ENCODE measurements around the gene TMEM229B. TPM values are rescaled to one million over a fixed set of nuclear protein-coding genes. Genes with fewer than 3 reads are reported as not detected.

TMEM229B gene
- polyA plus RNA-seq, 1 donor: 11.9 TPM

DNA sequence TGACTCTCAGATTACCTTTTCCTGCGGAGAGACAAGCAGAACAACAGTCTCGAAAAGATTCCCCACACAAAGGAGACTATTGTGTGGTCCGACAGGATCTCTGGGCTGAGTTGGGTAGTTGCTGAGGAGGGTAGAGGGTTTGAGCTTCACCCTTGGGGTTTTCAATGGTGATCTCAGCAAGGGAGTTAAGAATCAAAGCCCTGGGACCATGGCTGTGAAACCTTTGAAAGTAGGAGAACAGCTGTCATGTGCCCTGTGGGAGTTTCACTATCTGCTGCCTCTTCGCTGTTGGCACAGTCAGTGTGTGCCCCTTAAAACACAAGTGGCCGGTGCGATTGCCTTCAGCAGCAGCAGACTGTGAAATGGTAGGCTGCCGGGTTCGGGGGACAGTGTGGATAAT, 62.4 kb downstream of the TMEM229B start:
- WGBS (ENCODE audit: insufficient coverage, low lambda C conversion rate): no CpG with 5 or more reads among the region's 8 CpGs
- H3K4me3 ChIP-seq (ENCODE audit: low read length): no peak overlapping the region

DNA sequence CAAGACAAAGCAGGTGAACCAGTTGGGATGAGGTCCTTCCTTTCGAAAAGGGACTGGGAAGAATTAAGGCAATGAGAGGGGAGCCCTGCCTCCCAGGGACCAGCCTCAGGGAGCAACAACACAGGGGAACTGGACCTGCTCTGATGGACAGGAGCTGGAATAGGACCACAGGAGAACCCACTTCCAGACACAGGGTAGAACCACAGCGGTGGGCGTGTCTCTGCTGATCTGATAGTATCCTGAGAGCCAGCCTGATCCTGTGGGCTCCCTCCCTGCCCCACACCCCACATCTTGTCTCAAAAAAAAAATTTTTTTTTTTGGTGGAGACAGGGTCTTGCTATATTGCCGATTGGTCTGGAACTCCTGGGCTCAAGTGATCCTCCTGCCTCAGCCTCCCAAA, 62.9 kb downstream of the TMEM229B start:
- Histone ChIP-seq H3K27ac (ENCODE audit: low read length) (no peak overlapping the region), H3K4me3 (ENCODE audit: low read length) (no peak overlapping the region), H3K27me3 (ENCODE audit: control insufficient read depth, insufficient read depth, low read length) (no peaks in the 10 kb centered on the region), H3K4me1 (ENCODE audit: control insufficient read depth, insufficient read depth, low read length) (peaks cover 20% of the 10 kb centered on the region), H3K36me3 (ENCODE audit: control insufficient read depth, insufficient read depth, low read length) (no peaks in the 10 kb centered on the region), H3K9me3 (ENCODE audit: control insufficient read depth, low read depth, low read length) (no peaks in the 10 kb centered on the region)
- no CpG with 5 or more reads among the region's 4 CpGs for WGBS (ENCODE audit: insufficient coverage, low lambda C conversion rate)
- no peak for DNase-seq

More for the DNA sequence above, 62.4 kb downstream of the TMEM229B start:
- no peaks in the 10 kb centered on the region for H3K27me3 ChIP-seq (ENCODE audit: control insufficient read depth, insufficient read depth, low read length)
- no peak overlapping the region for H3K27ac ChIP-seq (ENCODE audit: low read length)
- no peaks in the 10 kb centered on the region for H3K9me3 ChIP-seq (ENCODE audit: control insufficient read depth, low read depth, low read length)
- no peak for DNase-seq
- no peaks in the 10 kb centered on the region for H3K36me3 ChIP-seq (ENCODE audit: control insufficient read depth, insufficient read depth, low read length)
- peaks cover 20% of the 10 kb centered on the region for H3K4me1 ChIP-seq (ENCODE audit: control insufficient read depth, insufficient read depth, low read length)

DNA sequence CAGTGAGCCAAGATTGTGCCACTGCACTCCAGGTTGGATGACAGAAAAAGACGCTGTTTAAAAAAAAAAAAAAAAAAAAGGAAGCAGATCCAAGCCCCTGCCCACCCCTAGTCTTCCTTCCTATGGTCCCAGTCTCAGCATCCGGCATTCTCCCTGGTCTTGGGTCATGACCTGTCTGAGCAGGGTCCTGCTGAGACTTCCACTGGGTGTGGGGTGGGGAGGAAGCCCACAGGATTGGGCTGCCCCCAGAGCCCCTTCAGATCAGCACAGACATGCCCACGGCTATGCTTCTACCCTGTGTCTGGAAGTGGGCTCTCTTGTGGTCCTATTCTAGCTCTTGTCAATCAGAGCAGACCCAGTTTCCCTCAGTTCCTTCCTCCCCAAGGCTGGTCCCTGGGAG, 64.0 kb downstream of the TMEM229B start:
- Histone ChIP-seq H3K27ac (ENCODE audit: low read length) (no peak overlapping the region), H3K4me3 (ENCODE audit: low read length) (no peak overlapping the region), H3K27me3 (ENCODE audit: control insufficient read depth, insufficient read depth, low read length) (no peaks in the 10 kb centered on the region), H3K4me1 (ENCODE audit: control insufficient read depth, insufficient read depth, low read length) (peaks cover 20% of the 10 kb centered on the region), H3K36me3 (ENCODE audit: control insufficient read depth, insufficient read depth, low read length) (no peaks in the 10 kb centered on the region), H3K9me3 (ENCODE audit: control insufficient read depth, low read depth, low read length) (no peaks in the 10 kb centered on the region)
- no CpG with 5 or more reads among the region's 3 CpGs for WGBS (ENCODE audit: insufficient coverage, low lambda C conversion rate)
- DNase-seq: no peak

DNA sequence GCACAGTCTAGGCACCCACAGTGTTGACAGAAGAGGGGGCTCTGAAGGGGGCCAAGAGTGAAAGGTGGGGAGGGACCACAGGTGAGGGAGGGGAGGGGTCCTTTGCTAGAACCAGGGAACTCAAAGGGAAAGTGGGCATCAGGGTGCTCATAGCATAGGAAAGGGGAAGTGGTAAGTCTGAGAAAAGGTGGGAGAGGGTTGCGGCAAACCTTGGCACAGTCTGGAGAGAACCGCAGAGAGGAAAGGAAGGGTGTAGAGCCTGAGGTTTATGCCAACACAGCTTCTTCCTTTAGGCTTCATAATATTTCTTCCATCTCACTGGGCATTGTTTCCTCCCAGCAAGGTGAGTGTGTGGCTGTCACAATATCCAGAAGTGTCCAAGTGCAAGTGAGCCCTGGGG, 65.1 kb downstream of the TMEM229B start:
- H3K36me3 ChIP-seq (ENCODE audit: control insufficient read depth, insufficient read depth, low read length): no peaks in the 10 kb centered on the region
- no CpG with 5 or more reads among the region's 2 CpGs for WGBS (ENCODE audit: insufficient coverage, low lambda C conversion rate)
- H3K9me3 ChIP-seq (ENCODE audit: control insufficient read depth, low read depth, low read length): no peaks in the 10 kb centered on the region
- no peak overlapping the region for H3K4me3 ChIP-seq (ENCODE audit: low read length)
- no peaks in the 10 kb centered on the region for H3K27me3 ChIP-seq (ENCODE audit: control insufficient read depth, insufficient read depth, low read length)
- DNase-seq: no peak
- no peak overlapping the region for H3K27ac ChIP-seq (ENCODE audit: low read length)
- H3K4me1 ChIP-seq (ENCODE audit: control insufficient read depth, insufficient read depth, low read length): peaks cover 22% of the 10 kb centered on the region

- Histone ChIP-seq H3K36me3 (ENCODE audit: control insufficient read depth, insufficient read depth, low read length) (no peaks in the 10 kb centered on the region), H3K4me3 (ENCODE audit: low read length) (no peak overlapping the region)
- no CpG with 5 or more reads among the region's 11 CpGs for WGBS (ENCODE audit: insufficient coverage, low lambda C conversion rate)
Measured at GRCh38 chr14:67421356-67422224, 66.9 kb downstream of the TMEM229B start.

More at GRCh38 chr14:67421356-67422224, 66.9 kb downstream of the TMEM229B start:
- Histone ChIP-seq H3K4me1 (ENCODE audit: control insufficient read depth, insufficient read depth, low read length) (peaks cover 10% of the 10 kb centered on the region), H3K27ac (ENCODE audit: low read length) (no peak overlapping the region), H3K9me3 (ENCODE audit: control insufficient read depth, low read depth, low read length) (no peaks in the 10 kb centered on the region), H3K27me3 (ENCODE audit: control insufficient read depth, insufficient read depth, low read length) (no peaks in the 10 kb centered on the region)
- DNase-seq: no peak

Other genes starting within 250 kb of the TMEM229B start
- gene PALS1, start 247.3 kb downstream of the TMEM229B start, polyA plus RNA-seq: 36.2 TPM
- gene ATP6V1D, start 128.9 kb downstream of the TMEM229B start, polyA plus RNA-seq: 71.0 TPM
- gene EIF2S1, start 128.4 kb downstream of the TMEM229B start, polyA plus RNA-seq: 85.7 TPM
- 39.6 TPM for gene PLEK2, start 76.6 kb downstream of the TMEM229B start, polyA plus RNA-seq
- 110 TPM for gene PLEKHH1, start 44.6 kb upstream of the TMEM229B start, polyA plus RNA-seq
- gene PIGH, start 111.5 kb upstream of the TMEM229B start, polyA plus RNA-seq: 51.4 TPM
- gene ARG2, start 131.2 kb upstream of the TMEM229B start, polyA plus RNA-seq: 4.0 TPM
- gene VTI1B, start 185.9 kb upstream of the TMEM229B start, polyA plus RNA-seq: 78.4 TPM
- gene RDH11, start 207.0 kb upstream of the TMEM229B start, polyA plus RNA-seq: 44.0 TPM
- gene RDH12, start 213.2 kb upstream of the TMEM229B start, polyA plus RNA-seq: 0.88 TPM